Tibial nerve (tissue), 4 donors: ENCODE results near the gene DNAJA2. TPM values are rescaled to one million over a fixed set of nuclear protein-coding genes. Genes with fewer than 3 reads are reported as not detected.

Experiments
- DNase-seq, 2 donors: peaks; one replicate each; pipeline ENCODE4 v3.0.0-alpha.2; 2019; ENCODE audit warnings: low spot score in 2 of 2
- H3K27ac ChIP-seq, 4 donors: fragments of 200-600 bp; sonication (generic) in 3 of 4; one replicate each; pipeline ENCODE4 v1.5.1; 2017 to 2019; ENCODE audit warnings: mild to moderate bottlenecking in 1 of 4
- H3K27me3 ChIP-seq, 2 donors: fragments of 200-600 bp; sonication (generic) in 1 of 2; one replicate each; pipeline versions ENCODE4 v1.5.1 to v1.6.0; 2017 to 2019
- H3K36me3 ChIP-seq, 3 donors: fragments of 200-600 bp; sonication (generic); one replicate each; pipeline ENCODE4 v1.5.1; 2018 to 2019
- H3K4me1 ChIP-seq, 4 donors: fragments of 200-600 bp; sonication (generic) in 3 of 4; one replicate each; pipeline ENCODE4 v1.5.1; 2017 to 2019
- H3K4me3 ChIP-seq, 4 donors: fragments of 200-600 bp; sonication (generic) in 3 of 4; one replicate each; pipeline ENCODE4 v1.5.1; 2017 to 2019; ENCODE audit warnings: mild to moderate bottlenecking in 1 of 4, moderate library complexity in 1 of 4
- H3K9me3 ChIP-seq, 4 donors: fragments of 200-600 bp; sonication (generic) in 3 of 4; one replicate each; pipeline ENCODE4 v1.5.1; 2017 to 2019
- EP300 ChIP-seq, 2 donors: sonication (generic); formaldehyde crosslinking; IDR thresholded peaks; one replicate each; pipeline ENCODE4 v1.6.1; 2017; ENCODE audit warnings: antibody characterized with exemption in 2 of 2, mild to moderate bottlenecking in 1 of 2
- POLR2A ChIP-seq, 2 donors: fragments of 450-650 bp; IDR thresholded peaks; one replicate each; pipeline ENCODE4 v1.6.1; 2017; ENCODE audit warnings: antibody characterized with exemption in 2 of 2, mild to moderate bottlenecking in 2 of 2, moderate library complexity in 2 of 2
- WGBS, 2 donors: methylation state at CpG; one replicate each; pipeline ENCODE4 v1.1.5; 2018; 5-methylcytosine and 5-hydroxymethylcytosine counted together
- total RNA-seq, 4 donors: library from RNA; depleted of rRNA; stranded (reverse); fragments of >200 nt; gene quantifications; one replicate each; pipeline ENCODE4 v1.1.0, GENCODE V29; 2016
- TF ChIP-seq, protein P1 (sequence below), 5 experiments: fragments of 200-600 bp in 3 of 5; fragments of 450-650 bp in 2 of 5; sonication (generic) in 3 of 5; IDR thresholded peaks; one replicate each; pipeline ENCODE4 v1.5.1; 2016 to 2019; ENCODE audit warnings: antibody characterized with exemption in 5 of 5, mild to moderate bottlenecking in 3 of 5, moderate library complexity in 2 of 5

Gene DNAJA2
- total RNA-seq, 4 donors from 2014 or later = 27.2 to 48.5 (median 31.7) TPM

GRCh38 chr16:46908540-46909372, 64.7 kb downstream of the DNAJA2 start:
- H3K27me3 ChIP-seq = no peaks in the 10 kb centered on the region
- H3K27ac ChIP-seq = peak overlapping the region; percentile 63 to 86 (median 82)
- H3K4me1 ChIP-seq = peaks cover 0 to 57% (median 39%) of the 10 kb centered on the region in 4 donors
- DNase-seq = peak in 1 of 2 donors; percentile 51
- WGBS, 2 donors = 28 to 37% methylated on average over 6 of the region's 6 CpGs
- H3K36me3 ChIP-seq = peaks cover 0 to 35% (median 0%) of the 10 kb centered on the region in 3 donors
- no peak overlapping the region for H3K4me3 ChIP-seq
- TF ChIP-seq, protein P1, sequence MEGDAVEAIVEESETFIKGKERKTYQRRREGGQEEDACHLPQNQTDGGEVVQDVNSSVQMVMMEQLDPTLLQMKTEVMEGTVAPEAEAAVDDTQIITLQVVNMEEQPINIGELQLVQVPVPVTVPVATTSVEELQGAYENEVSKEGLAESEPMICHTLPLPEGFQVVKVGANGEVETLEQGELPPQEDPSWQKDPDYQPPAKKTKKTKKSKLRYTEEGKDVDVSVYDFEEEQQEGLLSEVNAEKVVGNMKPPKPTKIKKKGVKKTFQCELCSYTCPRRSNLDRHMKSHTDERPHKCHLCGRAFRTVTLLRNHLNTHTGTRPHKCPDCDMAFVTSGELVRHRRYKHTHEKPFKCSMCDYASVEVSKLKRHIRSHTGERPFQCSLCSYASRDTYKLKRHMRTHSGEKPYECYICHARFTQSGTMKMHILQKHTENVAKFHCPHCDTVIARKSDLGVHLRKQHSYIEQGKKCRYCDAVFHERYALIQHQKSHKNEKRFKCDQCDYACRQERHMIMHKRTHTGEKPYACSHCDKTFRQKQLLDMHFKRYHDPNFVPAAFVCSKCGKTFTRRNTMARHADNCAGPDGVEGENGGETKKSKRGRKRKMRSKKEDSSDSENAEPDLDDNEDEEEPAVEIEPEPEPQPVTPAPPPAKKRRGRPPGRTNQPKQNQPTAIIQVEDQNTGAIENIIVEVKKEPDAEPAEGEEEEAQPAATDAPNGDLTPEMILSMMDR (IDR thresholded peaks at IDR 0.05) = peak; percentile 61 to 94 (median 80)
- TF ChIP-seq EP300 (IDR thresholded peaks at IDR 0.05) (peak in 1 of 2 donors; percentile 57), POLR2A (IDR thresholded peaks at IDR 0.05) (no peak)
- H3K9me3 ChIP-seq = no peaks in the 10 kb centered on the region

GRCh38 chr16:46907061-46907774, 66.3 kb downstream of the DNAJA2 start:
- peaks cover 0 to 44% (median 0%) of the 10 kb centered on the region in 3 donors for H3K36me3 ChIP-seq
- no peak for DNase-seq
- H3K27me3 ChIP-seq = no peaks in the 10 kb centered on the region
- peaks cover 0 to 57% (median 39%) of the 10 kb centered on the region in 4 donors for H3K4me1 ChIP-seq
- peak overlapping the region; percentile 63 to 86 (median 82) for H3K27ac ChIP-seq
- H3K4me3 ChIP-seq = no peak overlapping the region
- TF ChIP-seq POLR2A (IDR thresholded peaks at IDR 0.05) = no peak
- peak in 1 of 2 donors; percentile 23 for TF ChIP-seq EP300 (IDR thresholded peaks at IDR 0.05)
- WGBS, 2 donors = 56 to 72% methylated on average over 10 to 12 of the region's 12 CpGs
- H3K9me3 ChIP-seq = no peaks in the 10 kb centered on the region

- Histone ChIP-seq H3K36me3 (peaks cover 0 to 44% (median 0%) of the 10 kb centered on the region in 3 donors), H3K27ac (peak overlapping the region; percentile 63 to 86 (median 82)), H3K4me1 (peaks cover 0 to 53% (median 36%) of the 10 kb centered on the region in 4 donors), H3K9me3 (no peaks in the 10 kb centered on the region), H3K4me3 (no peak overlapping the region), H3K27me3 (no peaks in the 10 kb centered on the region)
- TF ChIP-seq POLR2A (IDR thresholded peaks at IDR 0.05) (no peak), EP300 (IDR thresholded peaks at IDR 0.05) (no peak)
- TF ChIP-seq, protein P1 (IDR thresholded peaks at IDR 0.05) = no peak
- WGBS, 2 donors = 85 to 88% methylated on average over 12 of the region's 12 CpGs
- DNase-seq = no peak
Measured at GRCh38 chr16:46906360-46907060, 67.0 kb downstream of the DNAJA2 start.

Other genes starting within 250 kb of the DNAJA2 start
- 1 to 10 TPM in 1 of 4 donors, under 1 TPM in 3; 0.20 to 1.0 (median 0.26) TPM for gene MYLK3, start 225.3 kb downstream of the DNAJA2 start, total RNA-seq
- gene C16orf87, start 142.5 kb downstream of the DNAJA2 start, total RNA-seq = 1 to 10 TPM; 4.1 to 5.9 (median 5.3) TPM
- gene GPT2, start 89.3 kb downstream of the DNAJA2 start, total RNA-seq = 100 to 1,000 TPM in 1 of 4 donors, 10 to 100 TPM in 3; 42.5 to 126 (median 61.3) TPM
- 1 to 10 TPM in 1 of 4 donors, under 1 TPM in 3; 0.63 to 3.3 (median 0.72) TPM for gene NETO2, start 170.3 kb upstream of the DNAJA2 start, total RNA-seq